Measurements from ENCODE around the gene GPC5.

GRCh38 chr13:91567485-91568207 lies 169.2 kb downstream of the GPC5 start:
- TF ChIP-seq CTCF (IDR thresholded peaks at IDR 0.05 in 8 of 11, conservative IDR thresholded peaks at IDR 0.05 in 3 of 11) (no peak), POLR2AphosphoS5 (IDR thresholded peaks at IDR 0.05) (no peak), POLR2A (IDR thresholded peaks at IDR 0.05) (no peak)

Data from spleen (tissue), 7 donors.